ENCODE results near the gene HOPX.

The HOPX gene

GRCh38 chr4:56653461-56654237 lies 27.4 kb downstream of the HOPX start:
- peaks cover 3% of the 10 kb centered on the region for H3K9me3 Mint-ChIP-seq (ENCODE audit: low read depth)
- no peak overlapping the region for H3K27ac Mint-ChIP-seq
- H3K4me3 Mint-ChIP-seq, result no peak overlapping the region
- H3K36me3 Mint-ChIP-seq, result peaks cover 6% of the 10 kb centered on the region
- peaks cover 52% of the 10 kb centered on the region for H3K4me1 Mint-ChIP-seq (ENCODE audit: low read depth)
- peaks cover 17% of the 10 kb centered on the region for H3K27me3 Mint-ChIP-seq

- Mint-ChIP-seq H3K4me1 (ENCODE audit: low read depth) (peaks cover 58% of the 10 kb centered on the region), H3K36me3 (peaks cover 6% of the 10 kb centered on the region), H3K4me3 (no peak overlapping the region), H3K27ac (no peak overlapping the region), H3K9me3 (ENCODE audit: low read depth) (peaks cover 3% of the 10 kb centered on the region), H3K27me3 (peaks cover 7% of the 10 kb centered on the region)
Observed at GRCh38 chr4:56652196-56652595, 28.9 kb downstream of the HOPX start.

GRCh38 chr4:56651056-56651350 lies 30.1 kb downstream of the HOPX start:
- peak overlapping the region; percentile 12 for H3K27ac Mint-ChIP-seq
- H3K9me3 Mint-ChIP-seq (ENCODE audit: low read depth), result peaks cover 8% of the 10 kb centered on the region
- H3K4me1 Mint-ChIP-seq (ENCODE audit: low read depth), result peaks cover 49% of the 10 kb centered on the region
- peaks cover 4% of the 10 kb centered on the region for H3K27me3 Mint-ChIP-seq
- H3K4me3 Mint-ChIP-seq, result no peak overlapping the region
- H3K36me3 Mint-ChIP-seq, result peaks cover 12% of the 10 kb centered on the region

GRCh38 chr4:56650262-56651055 lies 30.6 kb downstream of the HOPX start:
- H3K4me3 Mint-ChIP-seq, result no peak overlapping the region
- peaks cover 4% of the 10 kb centered on the region for H3K27me3 Mint-ChIP-seq
- peaks cover 11% of the 10 kb centered on the region for H3K9me3 Mint-ChIP-seq (ENCODE audit: low read depth)
- H3K4me1 Mint-ChIP-seq (ENCODE audit: low read depth), result peaks cover 49% of the 10 kb centered on the region
- peak overlapping the region; percentile 12 for H3K27ac Mint-ChIP-seq
- peaks cover 14% of the 10 kb centered on the region for H3K36me3 Mint-ChIP-seq

GRCh38 chr4:56649445-56650261 lies 31.4 kb downstream of the HOPX start:
- peaks cover under 1% of the 10 kb centered on the region for H3K27me3 Mint-ChIP-seq
- H3K27ac Mint-ChIP-seq, result peak overlapping the region; percentile 18
- H3K9me3 Mint-ChIP-seq (ENCODE audit: low read depth), result peaks cover 11% of the 10 kb centered on the region
- peaks cover 41% of the 10 kb centered on the region for H3K4me1 Mint-ChIP-seq (ENCODE audit: low read depth)
- H3K4me3 Mint-ChIP-seq, result no peak overlapping the region
- H3K36me3 Mint-ChIP-seq, result peaks cover 14% of the 10 kb centered on the region

GRCh38 chr4:56648824-56649151 lies 32.3 kb downstream of the HOPX start:
- Mint-ChIP-seq H3K27ac (peak overlapping the region; percentile 68), H3K27me3 (no peaks in the 10 kb centered on the region), H3K4me1 (ENCODE audit: low read depth) (peaks cover 32% of the 10 kb centered on the region), H3K9me3 (ENCODE audit: low read depth) (peaks cover 11% of the 10 kb centered on the region), H3K36me3 (peaks cover 14% of the 10 kb centered on the region), H3K4me3 (no peak overlapping the region)

- Mint-ChIP-seq H3K9me3 (ENCODE audit: low read depth) (peaks cover 11% of the 10 kb centered on the region), H3K4me3 (no peak overlapping the region), H3K27me3 (no peaks in the 10 kb centered on the region), H3K27ac (peak overlapping the region; percentile 68), H3K4me1 (ENCODE audit: low read depth) (peaks cover 26% of the 10 kb centered on the region), H3K36me3 (peaks cover 14% of the 10 kb centered on the region)
Observed at GRCh38 chr4:56648021-56648823, 32.9 kb downstream of the HOPX start.

- H3K9me3 Mint-ChIP-seq (ENCODE audit: low read depth), result peaks cover 11% of the 10 kb centered on the region
- peaks cover 26% of the 10 kb centered on the region for H3K4me1 Mint-ChIP-seq (ENCODE audit: low read depth)
- H3K4me3 Mint-ChIP-seq, result no peak overlapping the region
- H3K27me3 Mint-ChIP-seq, result no peaks in the 10 kb centered on the region
- peaks cover 11% of the 10 kb centered on the region for H3K36me3 Mint-ChIP-seq
- H3K27ac Mint-ChIP-seq, result no peak overlapping the region
Observed at GRCh38 chr4:56646341-56646740, 34.8 kb downstream of the HOPX start.

- no peak overlapping the region for H3K4me3 Mint-ChIP-seq
- H3K36me3 Mint-ChIP-seq, result peaks cover 8% of the 10 kb centered on the region
- H3K27ac Mint-ChIP-seq, result no peak overlapping the region
- H3K9me3 Mint-ChIP-seq (ENCODE audit: low read depth), result peaks cover 8% of the 10 kb centered on the region
- peaks cover 18% of the 10 kb centered on the region for H3K4me1 Mint-ChIP-seq (ENCODE audit: low read depth)
- no peaks in the 10 kb centered on the region for H3K27me3 Mint-ChIP-seq
Observed at GRCh38 chr4:56643596-56643995, 37.5 kb downstream of the HOPX start.

- H3K27ac Mint-ChIP-seq, result no peak overlapping the region
- H3K36me3 Mint-ChIP-seq, result peaks cover 6% of the 10 kb centered on the region
- H3K27me3 Mint-ChIP-seq, result no peaks in the 10 kb centered on the region
- no peak overlapping the region for H3K4me3 Mint-ChIP-seq
- H3K9me3 Mint-ChIP-seq (ENCODE audit: low read depth), result peaks cover 8% of the 10 kb centered on the region
- H3K4me1 Mint-ChIP-seq (ENCODE audit: low read depth), result peaks cover 13% of the 10 kb centered on the region
Observed at GRCh38 chr4:56641494-56642051, 39.5 kb downstream of the HOPX start.

- H3K27ac Mint-ChIP-seq, result no peak overlapping the region
- H3K4me1 Mint-ChIP-seq (ENCODE audit: low read depth), result peaks cover 13% of the 10 kb centered on the region
- peaks cover 3% of the 10 kb centered on the region for H3K36me3 Mint-ChIP-seq
- H3K27me3 Mint-ChIP-seq, result no peaks in the 10 kb centered on the region
- peaks cover 3% of the 10 kb centered on the region for H3K9me3 Mint-ChIP-seq (ENCODE audit: low read depth)
- H3K4me3 Mint-ChIP-seq, result no peak overlapping the region
Observed at GRCh38 chr4:56640621-56641493, 40.2 kb downstream of the HOPX start.

GRCh38 chr4:56637791-56638190 lies 43.3 kb downstream of the HOPX start:
- Mint-ChIP-seq H3K27ac (no peak overlapping the region), H3K36me3 (peaks cover 3% of the 10 kb centered on the region), H3K4me3 (no peak overlapping the region), H3K9me3 (ENCODE audit: low read depth) (peaks cover 4% of the 10 kb centered on the region), H3K4me1 (ENCODE audit: low read depth) (peaks cover 13% of the 10 kb centered on the region), H3K27me3 (no peaks in the 10 kb centered on the region)

GRCh38 chr4:56637154-56637553 lies 43.9 kb downstream of the HOPX start:
- H3K27ac Mint-ChIP-seq, result no peak overlapping the region

More at GRCh38 chr4:56637154-56637553, 43.9 kb downstream of the HOPX start:
- H3K4me3 Mint-ChIP-seq, result no peak overlapping the region
- no peaks in the 10 kb centered on the region for H3K27me3 Mint-ChIP-seq
- peaks cover 4% of the 10 kb centered on the region for H3K9me3 Mint-ChIP-seq (ENCODE audit: low read depth)
- peaks cover 3% of the 10 kb centered on the region for H3K36me3 Mint-ChIP-seq
- peaks cover 13% of the 10 kb centered on the region for H3K4me1 Mint-ChIP-seq (ENCODE audit: low read depth)
